Vagina (tissue), 2 donors: Measurements from ENCODE around the gene PTMS. TPM values are rescaled to one million over a fixed set of nuclear protein-coding genes. Genes with fewer than 3 reads are reported as not detected.

Source experiments
- DNase-seq, 2 donors: peaks; one replicate each; pipeline ENCODE4 v3.0.0-alpha.2; 2017; ENCODE audit errors: extremely low spot score in 2 of 2
- H3K27ac ChIP-seq: fragments of 200-600 bp; sonication (generic); one replicate; pipeline ENCODE4 v1.5.1; 2019
- H3K27me3 ChIP-seq: fragments of 200-600 bp; sonication (generic); one replicate; pipeline ENCODE4 v1.5.1; 2019
- H3K36me3 ChIP-seq, 2 donors: fragments of 200-600 bp; sonication (generic); one replicate each; pipeline ENCODE4 v1.5.1; 2017 to 2019
- H3K4me1 ChIP-seq: fragments of 200-600 bp; sonication (generic); one replicate; pipeline ENCODE4 v1.5.1; 2019
- H3K4me3 ChIP-seq, 2 donors: fragments of 200-600 bp; sonication (generic); 1 replicate in 1 of 2; 2 replicates in 1 of 2; pipeline ENCODE4 v1.5.1; 2016 to 2019
- H3K9me3 ChIP-seq: fragments of 200-600 bp; sonication (generic); one replicate; pipeline ENCODE4 v1.5.1; 2019
- POLR2A ChIP-seq, 2 donors: fragments of 450-650 bp; IDR thresholded peaks; one replicate each; pipeline ENCODE4 v1.6.1; 2017; ENCODE audit warnings: antibody characterized with exemption in 2 of 2, mild to moderate bottlenecking in 2 of 2, moderate library complexity in 2 of 2
- POLR2AphosphoS5 ChIP-seq, 2 donors: sonication (generic); formaldehyde crosslinking; IDR thresholded peaks; one replicate each; pipeline ENCODE4 v1.9.0; 2017; ENCODE audit warnings: antibody characterized with exemption in 2 of 2, mild to moderate bottlenecking in 2 of 2, low read depth in 1 of 2; ENCODE audit not compliant: insufficient read depth in 1 of 2
- intact Hi-C: fragments of 100-400 bp; cut with DNase I; formaldehyde crosslinking; loops from one replicate; pipeline ENCODE4 v1.15.1; 2023
- total RNA-seq: library from RNA; depleted of rRNA; stranded (reverse); fragments of >200 nt; gene quantifications from one replicate; pipeline ENCODE4 v1.2.3, GENCODE V29; 2016
- TF ChIP-seq, protein P1 (sequence below), 3 experiments: fragments of 450-650 bp in 2 of 3; fragments of 200-600 bp in 1 of 3; sonication (generic) in 1 of 3; IDR thresholded peaks; one replicate each; pipeline ENCODE4 v1.5.1; 2017 to 2019; ENCODE audit warnings: antibody characterized with exemption in 3 of 3, mild to moderate bottlenecking in 2 of 3, moderate library complexity in 2 of 3

Gene PTMS
- total RNA-seq, 1 donor from 2014 or later, result 132 TPM

DNA sequence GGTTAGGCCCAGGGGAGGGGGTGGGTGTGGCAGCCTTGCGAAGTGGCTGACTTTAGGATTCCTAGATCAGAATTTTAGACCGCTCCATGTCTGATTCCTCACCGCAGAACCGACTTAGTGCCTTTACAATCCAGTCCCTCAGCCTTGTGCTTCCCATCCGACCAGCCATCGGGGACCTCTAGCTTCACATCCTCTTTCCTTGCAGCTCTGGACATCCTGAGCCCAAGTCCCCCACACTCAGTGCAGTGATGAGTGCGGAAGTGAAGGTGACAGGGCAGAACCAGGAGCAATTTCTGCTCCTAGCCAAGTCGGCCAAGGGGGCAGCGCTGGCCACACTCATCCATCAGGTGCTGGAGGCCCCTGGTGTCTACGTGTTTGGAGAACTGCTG is 41.8 kb upstream of the PTMS start:
- TF ChIP-seq POLR2AphosphoS5 (IDR thresholded peaks at IDR 0.05; ENCODE audit: insufficient read depth in 1 of 2, low read depth in 1 of 2), result no peak
- Histone ChIP-seq H3K4me1 (peaks cover 10% of the 10 kb centered on the region), H3K9me3 (no peaks in the 10 kb centered on the region), H3K27me3 (no peaks in the 10 kb centered on the region), H3K36me3 (peaks cover 0 to 15% of the 10 kb centered on the region in 2 donors), H3K4me3 (peak overlapping the region; percentile 61 to 65), H3K27ac (peak overlapping the region; percentile 77)
- intact Hi-C loops, result loop anchor here (2.0 kb wide), 1 partner anchor 36 kb away; the partner anchor contains the start of gene ZNF384
- DNase-seq, result no peak

DNA sequence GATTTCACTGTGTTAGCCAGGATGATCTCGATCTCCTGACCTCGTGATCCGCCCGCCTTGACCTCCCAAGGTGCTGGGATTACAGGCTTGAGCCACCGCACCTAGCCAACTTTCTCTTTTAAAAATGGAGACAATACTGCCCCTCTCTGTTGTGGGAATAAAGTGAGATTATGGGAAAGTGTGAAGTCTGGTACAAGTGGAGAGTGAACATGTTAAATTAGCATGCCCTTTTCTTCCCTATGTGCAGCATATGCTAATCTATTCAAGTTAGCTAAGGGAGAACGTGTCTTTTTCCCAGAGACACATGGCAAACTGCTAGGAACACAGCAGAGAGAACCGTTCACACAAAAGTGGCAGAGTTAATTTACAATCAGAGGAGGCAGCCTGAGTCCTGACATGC is 40.8 kb upstream of the PTMS start:
- Histone ChIP-seq H3K27ac (no peak overlapping the region), H3K9me3 (no peaks in the 10 kb centered on the region), H3K36me3 (peaks cover 0 to 25% of the 10 kb centered on the region in 2 donors), H3K4me3 (no peak overlapping the region), H3K4me1 (peaks cover 10% of the 10 kb centered on the region), H3K27me3 (no peaks in the 10 kb centered on the region)
- intact Hi-C loops, result loop anchor here (2.0 kb wide), 1 partner anchor 37 kb away; the partner anchor contains the start of gene ZNF384
- DNase-seq, result no peak
- TF ChIP-seq, protein P1, sequence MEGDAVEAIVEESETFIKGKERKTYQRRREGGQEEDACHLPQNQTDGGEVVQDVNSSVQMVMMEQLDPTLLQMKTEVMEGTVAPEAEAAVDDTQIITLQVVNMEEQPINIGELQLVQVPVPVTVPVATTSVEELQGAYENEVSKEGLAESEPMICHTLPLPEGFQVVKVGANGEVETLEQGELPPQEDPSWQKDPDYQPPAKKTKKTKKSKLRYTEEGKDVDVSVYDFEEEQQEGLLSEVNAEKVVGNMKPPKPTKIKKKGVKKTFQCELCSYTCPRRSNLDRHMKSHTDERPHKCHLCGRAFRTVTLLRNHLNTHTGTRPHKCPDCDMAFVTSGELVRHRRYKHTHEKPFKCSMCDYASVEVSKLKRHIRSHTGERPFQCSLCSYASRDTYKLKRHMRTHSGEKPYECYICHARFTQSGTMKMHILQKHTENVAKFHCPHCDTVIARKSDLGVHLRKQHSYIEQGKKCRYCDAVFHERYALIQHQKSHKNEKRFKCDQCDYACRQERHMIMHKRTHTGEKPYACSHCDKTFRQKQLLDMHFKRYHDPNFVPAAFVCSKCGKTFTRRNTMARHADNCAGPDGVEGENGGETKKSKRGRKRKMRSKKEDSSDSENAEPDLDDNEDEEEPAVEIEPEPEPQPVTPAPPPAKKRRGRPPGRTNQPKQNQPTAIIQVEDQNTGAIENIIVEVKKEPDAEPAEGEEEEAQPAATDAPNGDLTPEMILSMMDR (IDR thresholded peaks at IDR 0.05), result no peak
- TF ChIP-seq POLR2AphosphoS5 (IDR thresholded peaks at IDR 0.05; ENCODE audit: insufficient read depth in 1 of 2, low read depth in 1 of 2), result no peak
- TF ChIP-seq POLR2A (IDR thresholded peaks at IDR 0.05), result no peak

DNA sequence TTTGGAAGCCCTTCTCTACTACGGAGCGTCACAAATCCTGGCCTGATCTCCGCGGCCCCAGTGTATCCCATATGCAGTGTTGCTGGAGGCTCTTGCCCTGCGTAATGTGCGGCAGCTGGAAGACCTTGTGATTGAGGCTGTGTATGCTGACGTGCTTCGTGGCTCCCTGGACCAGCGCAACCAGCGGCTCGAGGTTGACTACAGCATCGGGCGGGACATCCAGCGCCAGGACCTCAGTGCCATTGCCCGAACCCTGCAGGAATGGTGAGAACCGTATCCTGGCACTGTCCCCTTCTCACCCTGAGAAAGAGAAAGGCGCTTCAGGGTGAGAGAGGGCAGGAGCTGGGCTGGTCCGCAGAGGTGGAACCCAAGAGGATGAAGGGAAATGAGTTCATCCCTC is 37.0 kb upstream of the PTMS start:
- no peaks in the 10 kb centered on the region for H3K9me3 ChIP-seq
- H3K4me3 ChIP-seq, result no peak overlapping the region
- peaks cover 0 to 42% of the 10 kb centered on the region in 2 donors for H3K36me3 ChIP-seq
- peaks cover 10% of the 10 kb centered on the region for H3K4me1 ChIP-seq
- intact Hi-C loops, result no loop called here
- H3K27ac ChIP-seq, result no peak overlapping the region
- H3K27me3 ChIP-seq, result no peaks in the 10 kb centered on the region
- no peak for TF ChIP-seq POLR2AphosphoS5 (IDR thresholded peaks at IDR 0.05; ENCODE audit: insufficient read depth in 1 of 2, low read depth in 1 of 2)
- no peak for TF ChIP-seq POLR2A (IDR thresholded peaks at IDR 0.05)
- TF ChIP-seq, protein P1 (IDR thresholded peaks at IDR 0.05), result no peak
- no peak for DNase-seq

DNA sequence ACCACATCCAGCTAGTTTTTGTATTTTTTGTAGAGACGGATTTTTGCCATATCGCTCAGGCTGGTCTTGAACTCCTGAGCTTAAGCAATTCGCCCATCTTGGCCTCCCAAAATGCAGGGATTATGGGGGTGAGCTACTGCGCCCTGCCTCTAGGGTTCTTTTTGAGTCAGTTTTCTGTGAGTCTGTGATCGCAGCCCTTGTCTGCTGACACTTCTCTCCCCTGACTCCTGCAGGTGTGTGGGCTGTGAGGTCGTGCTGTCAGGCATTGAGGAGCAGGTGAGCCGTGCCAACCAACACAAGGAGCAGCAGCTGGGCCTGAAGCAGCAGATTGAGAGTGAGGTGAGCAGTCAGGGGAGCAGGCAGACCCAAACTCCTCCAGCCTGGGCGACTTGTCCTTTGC is 36.0 kb upstream of the PTMS start:
- no peak overlapping the region for H3K27ac ChIP-seq
- no peaks in the 10 kb centered on the region for H3K9me3 ChIP-seq
- peaks cover 0 to 42% of the 10 kb centered on the region in 2 donors for H3K36me3 ChIP-seq
- TF ChIP-seq POLR2AphosphoS5 (IDR thresholded peaks at IDR 0.05; ENCODE audit: insufficient read depth in 1 of 2, low read depth in 1 of 2) (no peak), POLR2A (IDR thresholded peaks at IDR 0.05) (no peak)
- TF ChIP-seq, protein P1 (IDR thresholded peaks at IDR 0.05), result no peak
- no peak for DNase-seq
- H3K4me3 ChIP-seq, result no peak overlapping the region
- intact Hi-C loops, result no loop called here
- H3K27me3 ChIP-seq, result no peaks in the 10 kb centered on the region
- peaks cover under 1% of the 10 kb centered on the region for H3K4me1 ChIP-seq

DNA sequence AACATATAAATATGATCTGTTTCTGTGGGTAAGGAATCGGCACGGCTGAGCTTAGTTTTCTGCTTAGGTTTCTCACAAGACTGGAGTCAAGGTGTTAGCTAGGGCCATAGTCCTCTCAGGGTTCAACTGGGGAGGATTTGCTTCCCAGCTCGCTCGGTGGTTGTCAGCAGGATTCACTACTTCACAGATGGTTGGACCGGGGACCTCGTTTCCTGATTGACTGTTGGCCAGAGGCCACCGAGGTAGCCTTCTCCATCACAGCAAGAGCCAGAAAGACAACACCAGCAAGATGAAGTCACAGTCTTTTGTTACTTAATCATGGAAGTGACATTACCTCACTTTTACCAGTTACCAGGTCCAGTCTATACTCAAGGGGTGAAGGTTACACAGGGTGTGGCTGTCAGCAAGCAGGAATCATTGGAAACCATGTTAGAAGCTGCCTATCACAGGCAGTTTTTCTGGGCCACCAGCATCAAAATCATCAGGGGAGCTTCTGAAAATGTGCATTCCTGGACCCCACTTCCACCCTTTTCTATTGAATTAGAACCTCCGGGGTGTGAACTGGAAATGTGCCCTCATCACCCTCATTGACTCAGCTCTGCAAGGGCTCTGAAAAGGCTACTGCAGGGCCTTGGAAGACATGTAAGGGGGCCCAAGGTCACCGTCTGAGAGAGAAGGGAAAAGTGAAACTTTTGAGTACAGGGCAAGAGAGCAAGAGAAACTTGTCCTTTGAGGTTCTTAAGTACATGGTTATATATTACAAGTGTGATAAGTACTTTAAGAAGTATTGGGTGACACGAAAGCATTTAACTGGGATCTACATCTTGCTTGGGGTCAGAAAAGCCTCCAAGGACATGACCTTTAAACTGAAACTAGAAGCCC is 31.4 kb upstream of the PTMS start:
- H3K4me3 ChIP-seq, result no peak overlapping the region
- DNase-seq, result no peak
- intact Hi-C loops, result loop anchor here (5.0 kb wide), 1 partner anchor 43 kb away; no protein-coding TSS in a partner anchor
- no peaks in the 10 kb centered on the region for H3K27me3 ChIP-seq
- H3K36me3 ChIP-seq, result peaks cover 0 to 23% of the 10 kb centered on the region in 2 donors
- no peak overlapping the region for H3K27ac ChIP-seq
- H3K4me1 ChIP-seq, result peaks cover 5% of the 10 kb centered on the region
- no peaks in the 10 kb centered on the region for H3K9me3 ChIP-seq
- TF ChIP-seq POLR2A (IDR thresholded peaks at IDR 0.05), result no peak
